Measurements from ENCODE around the gene C11orf97.
"Not testable (repeated sequence)": the region's sequence is repeated elsewhere in the genome, so short reads cannot be mapped to it uniquely, and the experiment has no call there.

Gene C11orf97

GRCh38 chr11:94526645-94527438 lies 14.6 kb downstream of the C11orf97 start:
- no peak for DNase-seq

- DNase-seq = no peak
Measured at GRCh38 chr11:94528551-94528950, 16.3 kb downstream of the C11orf97 start.

GRCh38 chr11:94532211-94532610 lies 19.9 kb downstream of the C11orf97 start:
- DNase-seq = no peak

- DNase-seq = no peak
Measured at GRCh38 chr11:94533206-94533605, 20.9 kb downstream of the C11orf97 start.

GRCh38 chr11:94533696-94534630 lies 21.7 kb downstream of the C11orf97 start:
- DNase-seq = no peak

- DNase-seq = no peak
Measured at GRCh38 chr11:94536386-94536785, 24.1 kb downstream of the C11orf97 start.

- no peak for DNase-seq
Measured at GRCh38 chr11:94537031-94537600, 24.9 kb downstream of the C11orf97 start.

- no peak for DNase-seq
Measured at GRCh38 chr11:94539420-94539819, 27.2 kb downstream of the C11orf97 start.

- peak; percentile 91 for DNase-seq
Measured at GRCh38 chr11:94543695-94544645, 31.7 kb downstream of the C11orf97 start, which contains the start of gene FUT4. Gene FUT4, plus strand, starts transcription at chr11:94543921. Its CDS starts 213 bp downstream, at chr11:94544134.

- DNase-seq = no peak
Measured at GRCh38 chr11:94544646-94545263, 32.5 kb downstream of the C11orf97 start.

- DNase-seq = no peak
Measured at GRCh38 chr11:94545264-94546161, 33.3 kb downstream of the C11orf97 start.

- DNase-seq = no peak
Measured at GRCh38 chr11:94546162-94546470, 33.9 kb downstream of the C11orf97 start.

GRCh38 chr11:94546886-94547285 lies 34.6 kb downstream of the C11orf97 start:
- no peak for DNase-seq

- no peak for DNase-seq
Measured at GRCh38 chr11:94549146-94549545, 36.9 kb downstream of the C11orf97 start.

GRCh38 chr11:94550513-94550912 lies 38.3 kb downstream of the C11orf97 start:
- DNase-seq = no peak

GRCh38 chr11:94553938-94554337 lies 41.7 kb downstream of the C11orf97 start:
- DNase-seq = no peak

GRCh38 chr11:94555752-94556329 lies 43.6 kb downstream of the C11orf97 start:
- DNase-seq = not testable (repeated sequence)

GRCh38 chr11:94557421-94557820 lies 45.2 kb downstream of the C11orf97 start:
- DNase-seq = no peak

GRCh38 chr11:94557992-94558391 lies 45.7 kb downstream of the C11orf97 start:
- DNase-seq = no peak

- no peak for DNase-seq
Measured at GRCh38 chr11:94558468-94558867, 46.2 kb downstream of the C11orf97 start.
